ENCODE measurements around the gene RTL1.

Gene RTL1

DNA sequence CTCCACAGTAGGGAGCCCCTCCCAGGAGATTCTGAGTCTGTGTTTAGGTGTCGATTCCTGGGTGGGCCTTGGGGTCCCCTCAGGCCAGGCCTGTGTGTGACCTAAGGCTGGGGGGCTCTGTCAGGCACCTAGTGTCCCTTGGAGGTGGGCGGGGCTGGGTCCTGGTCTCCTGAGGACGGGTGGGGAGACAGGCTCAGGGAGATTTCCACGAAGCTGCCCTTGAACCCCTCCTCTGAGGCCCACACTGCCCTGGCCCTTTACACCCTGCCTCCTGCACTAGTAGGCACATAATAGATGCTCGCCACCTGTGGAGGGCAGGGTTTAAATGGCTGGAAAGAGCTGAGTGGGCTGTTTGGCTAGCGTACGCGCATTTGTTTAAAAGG is 44.7 kb downstream of the RTL1 start:
- no peak overlapping the region for H3K4me3 ChIP-seq (ENCODE audit: low read depth, low read length)
- in situ Hi-C loops (cut with HindIII; ENCODE audit: low sequenced_read_pairs): no loop called here
- TF ChIP-seq, protein P1, sequence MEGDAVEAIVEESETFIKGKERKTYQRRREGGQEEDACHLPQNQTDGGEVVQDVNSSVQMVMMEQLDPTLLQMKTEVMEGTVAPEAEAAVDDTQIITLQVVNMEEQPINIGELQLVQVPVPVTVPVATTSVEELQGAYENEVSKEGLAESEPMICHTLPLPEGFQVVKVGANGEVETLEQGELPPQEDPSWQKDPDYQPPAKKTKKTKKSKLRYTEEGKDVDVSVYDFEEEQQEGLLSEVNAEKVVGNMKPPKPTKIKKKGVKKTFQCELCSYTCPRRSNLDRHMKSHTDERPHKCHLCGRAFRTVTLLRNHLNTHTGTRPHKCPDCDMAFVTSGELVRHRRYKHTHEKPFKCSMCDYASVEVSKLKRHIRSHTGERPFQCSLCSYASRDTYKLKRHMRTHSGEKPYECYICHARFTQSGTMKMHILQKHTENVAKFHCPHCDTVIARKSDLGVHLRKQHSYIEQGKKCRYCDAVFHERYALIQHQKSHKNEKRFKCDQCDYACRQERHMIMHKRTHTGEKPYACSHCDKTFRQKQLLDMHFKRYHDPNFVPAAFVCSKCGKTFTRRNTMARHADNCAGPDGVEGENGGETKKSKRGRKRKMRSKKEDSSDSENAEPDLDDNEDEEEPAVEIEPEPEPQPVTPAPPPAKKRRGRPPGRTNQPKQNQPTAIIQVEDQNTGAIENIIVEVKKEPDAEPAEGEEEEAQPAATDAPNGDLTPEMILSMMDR (IDR thresholded peaks at IDR 0.05; ENCODE audit: low read depth, low read length, missing control alignments): no peak
- DNase-seq (ENCODE audit: low read depth): no peak

DNA sequence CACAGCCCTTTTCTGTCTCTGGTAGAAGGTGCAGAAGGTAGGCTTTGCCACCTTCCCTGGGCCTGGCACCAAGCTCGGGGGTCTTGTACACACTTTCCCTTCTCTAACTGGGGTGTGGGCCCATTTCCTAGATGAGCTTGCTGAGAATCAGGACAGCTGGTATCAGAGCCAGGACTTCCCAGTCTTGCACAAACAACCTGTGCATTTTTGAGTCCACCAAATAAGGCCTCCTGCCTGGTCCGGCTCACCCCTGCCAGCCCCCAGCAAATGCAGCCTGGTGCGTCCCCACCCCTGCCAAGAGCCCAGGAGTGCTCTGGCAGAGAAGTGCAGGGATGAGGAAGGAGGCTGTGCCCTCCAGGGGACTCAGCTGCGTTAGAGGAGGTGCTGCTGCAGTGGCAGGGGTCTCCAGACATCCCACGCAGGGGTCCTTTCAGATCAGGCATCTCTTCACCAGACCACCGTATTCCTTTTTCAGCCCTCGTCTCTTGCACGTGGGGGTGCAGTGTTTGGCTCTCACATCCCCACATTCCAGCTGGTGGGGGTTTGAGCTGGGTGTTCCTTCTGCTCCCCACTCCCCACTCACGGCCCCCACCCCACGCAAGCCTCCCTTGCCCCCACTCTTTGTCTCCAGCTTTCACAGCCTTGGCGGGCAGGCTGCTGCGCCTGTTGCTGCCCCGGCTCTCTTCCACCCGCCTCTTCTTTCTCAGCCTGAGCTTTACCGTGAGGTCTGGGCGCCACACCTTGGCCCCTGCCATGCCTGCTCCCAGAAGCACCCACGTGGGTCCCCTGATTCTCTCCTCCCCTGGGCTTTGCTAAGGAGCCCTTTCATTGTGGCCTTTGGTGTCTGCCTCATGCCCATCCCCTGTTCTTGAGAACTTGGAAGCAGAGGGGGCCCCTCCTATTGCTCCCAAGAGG is 45.3 kb downstream of the RTL1 start:
- DNase-seq (ENCODE audit: low read depth): no peak
- in situ Hi-C loops (cut with HindIII; ENCODE audit: low sequenced_read_pairs): no loop called here
- no peak overlapping the region for H3K4me3 ChIP-seq (ENCODE audit: low read depth, low read length)
- TF ChIP-seq, protein P1 (IDR thresholded peaks at IDR 0.05; ENCODE audit: low read depth, low read length, missing control alignments): no peak

DNA sequence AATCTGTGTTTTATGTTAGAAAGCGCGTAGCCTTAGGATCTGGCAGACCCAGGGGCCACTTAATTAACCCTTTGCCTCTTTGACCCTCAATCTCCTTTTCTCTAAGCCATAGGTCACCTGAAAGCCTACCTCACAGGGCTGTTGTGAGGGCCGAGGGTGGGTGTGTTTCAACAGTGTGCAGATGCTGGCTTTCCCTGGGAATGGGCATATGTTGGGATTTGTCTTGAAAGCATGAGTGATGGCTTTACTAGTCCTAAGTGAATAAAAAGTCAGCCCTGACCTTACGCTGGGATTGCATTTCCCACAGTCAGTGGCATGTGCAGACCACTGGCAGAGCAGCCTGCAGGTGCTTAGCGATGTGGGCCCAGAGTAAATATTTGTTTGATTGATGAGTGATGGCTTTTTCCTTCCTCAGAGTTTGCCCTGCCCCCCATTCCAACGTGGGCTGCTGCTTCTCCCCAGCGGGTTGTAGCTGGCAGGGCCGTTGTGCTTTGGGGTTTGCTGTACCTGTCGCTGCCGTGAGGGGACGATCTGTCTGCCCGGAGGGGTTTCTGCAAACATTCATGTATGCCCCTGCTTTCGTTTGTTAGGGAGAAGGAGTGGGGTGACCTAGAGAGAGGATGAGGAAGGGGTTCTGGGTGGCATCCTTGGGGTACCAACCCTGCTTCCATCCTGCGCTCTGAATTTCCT is 46.1 kb downstream of the RTL1 start:
- DNase-seq (ENCODE audit: low read depth): no peak
- TF ChIP-seq, protein P1 (IDR thresholded peaks at IDR 0.05; ENCODE audit: low read depth, low read length, missing control alignments): no peak
- no peak overlapping the region for H3K4me3 ChIP-seq (ENCODE audit: low read depth, low read length)
- in situ Hi-C loops (cut with HindIII; ENCODE audit: low sequenced_read_pairs): no loop called here

DNA sequence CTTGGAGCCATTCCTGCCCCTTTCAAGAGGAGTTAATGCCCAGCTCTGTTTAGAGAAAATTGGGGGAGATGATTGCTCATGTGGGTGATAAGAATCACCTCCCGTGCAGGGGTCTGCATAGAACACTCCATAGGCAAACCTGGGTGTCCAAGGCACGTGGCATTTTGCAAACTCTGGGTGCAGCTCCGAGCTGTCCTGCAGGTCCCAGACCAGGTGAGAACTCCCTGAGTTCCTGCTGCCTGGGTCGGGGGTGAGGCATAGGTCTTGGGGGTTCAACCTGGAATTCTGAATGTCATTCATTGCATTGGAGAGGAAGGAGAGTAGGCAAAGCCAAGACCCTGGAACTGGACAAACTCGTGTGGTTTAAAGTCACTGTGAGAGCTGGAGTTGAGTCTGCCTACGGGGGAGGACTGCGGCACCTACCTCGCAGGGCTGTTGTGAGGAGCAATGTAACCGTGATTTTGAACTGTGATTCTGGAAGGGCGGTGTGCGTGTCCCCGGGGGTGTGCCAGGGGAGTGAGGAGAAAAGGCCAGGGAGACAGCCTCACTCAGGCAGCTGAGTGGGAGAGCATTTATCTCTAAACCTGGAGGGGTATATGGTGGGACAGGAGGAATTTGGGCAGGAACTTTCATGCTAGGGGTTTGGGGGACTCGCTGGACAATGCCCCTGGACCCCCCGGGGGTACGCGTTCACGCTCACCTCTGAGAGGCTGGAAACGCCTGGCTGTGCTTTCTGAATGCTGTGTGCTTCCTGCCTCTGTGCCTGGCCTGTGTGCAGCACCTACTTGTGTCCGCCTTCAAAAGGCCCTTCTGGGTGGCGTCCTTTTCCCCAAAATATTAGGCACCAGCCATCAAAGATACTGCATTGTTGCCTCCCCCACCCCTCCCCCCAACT is 47.2 kb downstream of the RTL1 start:
- no peak for DNase-seq (ENCODE audit: low read depth)
- no peak overlapping the region for H3K4me3 ChIP-seq (ENCODE audit: low read depth, low read length)
- TF ChIP-seq, protein P1 (IDR thresholded peaks at IDR 0.05; ENCODE audit: low read depth, low read length, missing control alignments): no peak
- in situ Hi-C loops (cut with HindIII; ENCODE audit: low sequenced_read_pairs): no loop called here

DNA sequence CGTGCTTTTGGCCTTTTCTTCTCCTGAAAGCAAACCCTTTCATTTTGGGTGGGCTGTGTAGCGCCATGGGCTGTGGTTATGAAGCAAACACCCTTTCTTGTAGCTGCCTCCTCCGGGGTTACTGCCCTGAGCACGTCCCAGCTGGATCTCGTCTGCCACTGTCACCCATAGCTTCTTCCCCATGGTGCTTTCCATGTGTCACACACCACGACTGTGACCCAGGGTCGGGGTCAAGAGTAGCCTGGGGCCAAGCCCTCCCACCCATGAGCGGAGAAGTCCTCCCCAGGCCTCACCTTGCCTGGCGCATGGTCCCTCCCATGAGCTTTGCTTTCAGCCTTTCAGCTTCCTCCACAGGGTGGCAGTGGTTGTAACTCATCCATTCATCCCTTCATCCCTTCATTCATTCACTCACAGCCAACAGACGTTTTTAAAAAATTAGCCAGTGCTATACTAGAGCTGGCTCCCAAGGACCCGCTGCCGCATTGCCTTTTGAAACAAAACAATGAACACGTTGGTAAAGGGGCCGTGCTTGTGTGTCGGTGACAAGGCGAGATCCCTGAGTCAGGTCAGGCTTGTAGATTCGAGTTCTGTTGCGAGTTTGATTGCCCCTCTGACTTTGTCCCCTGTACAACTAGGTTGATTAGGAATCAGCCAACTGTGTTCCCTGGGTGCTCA is 48.1 kb downstream of the RTL1 start:
- H3K4me3 ChIP-seq (ENCODE audit: low read depth, low read length): no peak overlapping the region
- TF ChIP-seq, protein P1 (IDR thresholded peaks at IDR 0.05; ENCODE audit: low read depth, low read length, missing control alignments): no peak
- in situ Hi-C loops (cut with HindIII; ENCODE audit: low sequenced_read_pairs): no loop called here
- DNase-seq (ENCODE audit: low read depth): no peak

Data from astrocyte of the cerebellum (primary cell).